ENCODE results near the gene CLCF1.

Gene CLCF1

GRCh38 chr11:67355794-67356386 lies 17.5 kb downstream of the CLCF1 start:
- DNase-seq: no peak

- DNase-seq: no peak
These were observed 18.2 kb downstream of the CLCF1 start for GRCh38 chr11:67355023-67355793.

GRCh38 chr11:67354075-67355022 lies 19.0 kb downstream of the CLCF1 start:
- DNase-seq: peak; percentile 71

GRCh38 chr11:67353317-67354074 lies 19.9 kb downstream of the CLCF1 start, which contains the start of gene POLD4:
Gene POLD4, minus strand, starts transcription at chr11:67353546. Its CDS starts 147 bp downstream, at chr11:67353399.
- DNase-seq: peak; percentile 98

- DNase-seq: peak; percentile 74
These were observed 20.7 kb downstream of the CLCF1 start for GRCh38 chr11:67352546-67353316.

GRCh38 chr11:67351275-67352005 lies 22.0 kb downstream of the CLCF1 start:
- DNase-seq: peak; percentile 87

- no peak for DNase-seq
These were observed 23.4 kb downstream of the CLCF1 start for GRCh38 chr11:67349928-67350465.

GRCh38 chr11:67349457-67349856 lies 23.9 kb downstream of the CLCF1 start:
- no peak for DNase-seq

GRCh38 chr11:67349036-67349435 lies 24.4 kb downstream of the CLCF1 start:
- no peak for DNase-seq

GRCh38 chr11:67347964-67348749 lies 25.2 kb downstream of the CLCF1 start:
- DNase-seq: peak; percentile 70

GRCh38 chr11:67345920-67346819 lies 27.2 kb downstream of the CLCF1 start:
- DNase-seq: peak; percentile 64

GRCh38 chr11:67345247-67345919 lies 28.0 kb downstream of the CLCF1 start:
- no peak for DNase-seq

- DNase-seq: peak; percentile 22
These were observed 29.1 kb downstream of the CLCF1 start for GRCh38 chr11:67344264-67344663.

- no peak for DNase-seq
These were observed 36.1 kb downstream of the CLCF1 start for GRCh38 chr11:67337257-67337656.

- DNase-seq: no peak
These were observed 41.2 kb downstream of the CLCF1 start for GRCh38 chr11:67332081-67332691.

- no peak for DNase-seq
These were observed 49.9 kb downstream of the CLCF1 start for GRCh38 chr11:67323526-67323925.

- DNase-seq: no peak
These were observed 51.3 kb downstream of the CLCF1 start for GRCh38 chr11:67322049-67322448.
